Activated CD8-positive, alpha-beta memory T cell treated with anti-CD3 and anti-CD28 coated beads for 4 hours (primary cell): Measurements from ENCODE around the gene AKT3.

Source experiments
- DNase-seq, 2 donors: peaks; one replicate each; pipeline ENCODE4 v3.0.0-alpha.2; 2020; ENCODE audit warnings: low read depth in 2 of 2

Gene AKT3

DNA sequence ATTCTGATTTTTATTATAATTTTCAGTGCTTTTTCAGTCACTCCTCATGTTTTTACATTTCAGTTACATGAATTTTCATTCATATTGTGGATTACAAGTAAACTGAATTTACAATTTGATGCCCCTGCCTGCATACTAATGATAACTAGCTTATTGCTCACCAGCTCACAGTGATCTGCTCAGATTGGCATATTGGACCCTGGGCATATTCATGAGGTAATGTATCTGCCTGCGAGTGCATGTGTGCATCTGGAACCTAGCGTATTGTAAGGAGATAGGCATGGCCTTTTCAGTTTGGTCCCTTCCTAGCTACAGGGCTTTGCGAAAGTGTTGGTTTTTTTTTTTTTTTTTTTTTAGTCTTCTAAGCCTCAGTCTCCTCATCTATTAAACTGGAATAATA is 380.5 kb downstream of the AKT3 start:
- DNase-seq, result no peak

DNA sequence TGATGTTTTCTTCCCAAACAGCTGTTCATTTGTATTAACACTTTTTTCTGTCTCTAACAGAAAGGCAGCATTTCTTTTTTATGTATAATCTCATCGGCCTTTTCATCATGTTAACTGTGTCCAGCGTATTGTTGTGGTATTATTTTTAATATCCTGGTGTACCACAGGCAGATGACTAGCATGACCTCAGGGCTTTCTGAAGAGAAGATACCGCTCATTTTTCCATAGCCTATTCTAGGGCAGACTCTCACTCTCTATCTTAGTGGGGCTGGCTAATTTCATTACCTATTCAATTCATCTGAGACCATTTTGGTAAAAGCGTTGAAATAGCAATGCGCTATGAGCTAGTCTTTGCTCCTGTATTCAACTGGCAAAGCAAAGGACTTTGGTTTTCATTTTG is 384.3 kb downstream of the AKT3 start:
- DNase-seq, result no peak

DNA sequence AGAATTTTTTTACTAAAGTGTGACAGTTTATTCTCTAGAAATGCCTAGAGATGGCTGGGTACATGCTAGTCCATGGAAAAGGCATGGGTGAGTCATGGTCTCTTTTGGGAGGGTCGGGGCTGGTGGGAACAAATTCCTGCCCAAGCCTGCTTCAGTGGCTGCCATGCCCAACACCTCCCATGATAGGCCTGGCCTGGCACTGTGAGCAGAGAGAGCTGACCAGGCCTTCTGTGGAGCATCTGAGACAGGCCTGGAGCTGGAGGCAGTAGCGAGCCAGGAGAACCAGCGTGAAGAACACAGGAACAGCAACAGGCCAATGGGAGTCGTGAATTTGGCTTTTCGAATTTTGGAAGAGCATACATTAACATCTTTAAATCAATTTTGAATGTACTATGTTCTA is 385.0 kb downstream of the AKT3 start:
- no peak for DNase-seq

DNA sequence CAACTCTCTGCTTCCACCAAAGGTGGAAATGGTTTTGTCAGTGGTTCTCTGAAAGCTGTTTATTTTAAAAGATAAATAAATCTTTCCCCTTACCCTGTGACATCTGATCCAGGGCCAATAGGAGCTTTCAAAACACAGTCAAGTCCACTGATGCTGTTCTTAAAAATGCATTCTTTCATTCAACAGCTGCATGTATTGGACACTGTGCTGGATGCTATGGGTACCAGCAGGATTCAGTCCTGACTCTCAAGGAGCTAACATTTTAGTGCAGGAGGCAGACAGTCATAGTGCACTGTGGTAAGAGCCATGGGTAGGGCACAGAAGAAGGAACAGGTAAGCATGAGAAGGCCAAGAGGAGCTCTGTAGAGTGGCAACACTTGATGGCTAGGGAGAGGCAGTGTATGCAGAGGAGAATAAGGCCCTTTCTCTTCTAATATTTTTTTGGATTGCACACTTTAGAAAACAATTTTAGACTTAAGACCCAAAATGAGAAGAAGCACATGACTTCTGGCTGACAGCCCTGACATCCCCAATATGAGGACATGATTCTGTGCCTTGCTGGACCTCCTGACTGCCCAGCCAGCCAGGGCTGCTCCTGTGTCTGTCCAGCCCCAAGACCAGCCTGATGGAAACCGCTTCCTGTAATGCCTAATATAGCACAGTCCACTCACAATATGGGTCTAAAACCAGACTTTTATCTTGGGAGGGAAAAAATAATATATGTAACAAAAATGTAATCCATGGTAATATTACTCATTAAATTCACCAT is 386.9 kb downstream of the AKT3 start:
- DNase-seq, result no peak

DNA sequence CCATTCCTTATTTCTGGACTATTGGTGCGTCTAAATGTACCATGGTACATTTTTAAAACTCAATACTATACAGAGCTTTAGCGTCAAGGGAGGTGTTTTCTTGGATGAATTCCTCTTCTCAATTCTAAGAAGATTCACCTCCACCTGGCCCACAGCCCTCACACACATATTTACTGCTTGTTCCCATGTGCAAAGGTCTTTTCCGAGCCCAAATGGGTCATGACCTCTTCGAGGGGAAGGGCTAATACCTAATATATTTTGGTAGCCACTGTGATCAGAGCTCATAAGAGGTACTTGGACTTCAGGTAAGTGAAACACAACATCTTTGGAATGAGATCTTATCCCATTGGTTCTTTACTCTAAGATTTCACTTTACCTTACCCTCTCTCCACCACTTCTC is 388.3 kb downstream of the AKT3 start:
- DNase-seq, result no peak

DNA sequence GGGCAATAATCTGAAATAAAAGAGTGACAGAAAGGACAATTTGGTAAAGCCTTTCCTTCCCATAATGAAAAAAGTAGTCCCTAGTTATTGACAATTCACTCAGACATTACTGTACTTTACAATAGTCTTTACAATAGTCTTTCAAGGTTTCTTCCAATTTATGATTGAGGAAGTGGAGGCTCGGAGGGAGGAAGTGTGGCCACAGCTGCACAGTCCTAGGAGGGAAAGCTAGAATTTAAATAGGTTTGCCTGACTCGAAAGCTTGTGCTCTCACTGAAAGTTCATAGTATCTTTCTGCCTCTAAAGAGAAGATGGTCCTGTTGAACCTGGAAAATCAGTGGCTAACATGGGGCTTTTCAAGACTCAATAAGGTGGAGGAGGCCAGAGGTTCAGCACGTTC is 391.0 kb downstream of the AKT3 start:
- DNase-seq, result no peak

DNA sequence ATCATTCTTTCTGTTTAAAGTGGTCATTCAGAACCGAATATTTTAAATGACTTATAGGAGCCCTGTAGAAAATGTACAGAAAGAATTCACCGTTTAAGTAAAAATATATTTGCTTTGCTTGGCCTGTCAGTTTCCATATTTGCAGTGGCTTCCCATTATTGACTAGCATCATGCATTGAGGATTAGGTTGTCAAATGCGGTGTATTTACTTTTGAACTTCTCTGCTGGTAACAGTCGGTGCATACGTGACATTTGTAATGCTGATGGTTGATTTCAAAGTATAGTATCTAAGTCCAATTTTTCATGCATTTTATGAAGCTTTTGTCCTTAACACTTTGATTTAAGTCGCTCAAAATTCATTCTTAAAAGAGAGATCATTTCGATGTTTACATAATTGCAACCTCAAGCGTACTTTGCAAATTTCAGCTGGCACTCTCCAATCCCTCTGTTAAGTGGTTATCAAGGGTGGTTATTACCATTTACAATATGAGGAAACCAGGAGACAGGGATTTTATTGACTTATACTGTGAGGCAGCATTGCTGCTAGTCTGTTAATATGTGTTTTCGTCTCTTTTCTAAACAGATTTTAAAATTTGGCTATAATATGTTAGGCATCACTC is 392.6 kb downstream of the AKT3 start:
- DNase-seq, result no peak

DNA sequence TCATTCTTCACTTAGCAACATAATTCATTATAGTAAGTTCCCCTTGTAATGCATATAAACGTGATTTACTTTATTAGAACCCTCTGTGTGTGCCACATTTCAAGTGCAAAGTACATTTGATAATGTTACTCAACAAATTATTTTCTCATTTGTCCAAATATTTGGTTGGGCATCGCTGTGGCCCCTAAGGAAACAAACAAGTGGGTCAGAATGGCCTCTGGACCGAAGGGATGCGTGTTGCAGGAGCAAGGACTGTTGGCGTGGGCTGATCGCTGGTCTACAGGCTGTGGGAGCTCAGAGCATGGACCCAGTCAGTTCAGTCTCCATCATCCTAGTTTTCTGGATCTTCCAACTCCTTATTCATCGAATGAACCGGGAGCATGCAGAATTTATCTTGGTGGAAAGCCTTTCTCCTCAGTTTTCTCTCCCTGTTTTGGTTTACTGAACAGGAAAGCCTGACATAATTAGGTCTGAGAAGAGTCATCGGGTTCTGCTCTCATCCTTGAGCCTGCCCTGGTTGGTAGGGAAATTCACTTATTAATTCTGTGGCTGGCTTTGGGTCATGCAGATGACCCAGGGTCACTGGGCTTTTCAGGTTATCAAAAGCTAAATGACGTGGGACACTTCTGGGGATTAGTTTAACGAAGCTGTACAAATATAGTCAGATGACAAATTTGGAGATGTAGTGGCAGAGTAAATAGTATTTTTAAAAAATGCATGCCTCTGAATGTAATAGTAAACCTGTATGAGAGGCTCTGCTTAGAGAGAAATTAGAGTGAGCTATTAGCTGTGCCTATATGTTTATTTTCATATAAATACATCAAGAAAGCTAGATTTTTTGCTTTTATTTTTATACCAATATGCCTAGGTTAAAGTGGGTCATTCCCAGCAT is 394.0 kb downstream of the AKT3 start:
- no peak for DNase-seq

DNA sequence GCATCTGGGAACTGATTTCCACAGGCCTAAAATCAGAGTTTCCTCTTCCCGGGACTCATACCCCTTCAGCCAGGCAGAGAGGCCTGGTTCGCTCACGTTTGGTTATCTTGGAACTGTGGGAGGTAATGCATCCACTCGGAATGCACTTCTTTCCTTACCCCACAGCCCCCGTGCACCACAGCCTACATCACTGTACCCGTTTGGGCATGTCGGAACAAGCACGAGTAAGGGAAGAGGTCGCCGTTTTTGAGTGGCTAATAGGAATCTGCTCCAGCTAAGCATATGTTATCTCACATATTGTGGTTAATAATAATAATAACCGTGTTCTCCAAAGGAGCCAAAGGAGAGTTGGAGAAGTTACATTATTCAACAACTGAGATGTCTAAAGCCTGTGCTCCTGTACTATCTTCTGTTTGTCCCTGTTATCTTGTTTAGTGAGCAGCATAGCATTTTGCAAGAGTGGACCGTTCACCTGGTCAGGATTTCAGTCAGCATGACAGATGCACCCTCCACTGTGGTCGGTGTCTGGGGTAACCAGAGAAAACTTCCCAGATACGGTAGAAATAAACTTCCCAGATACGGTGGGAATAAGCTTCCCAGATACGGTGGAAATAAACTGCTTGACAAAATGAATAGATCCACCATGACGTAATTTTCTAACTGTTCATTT is 395.6 kb downstream of the AKT3 start:
- DNase-seq, result no peak

DNA sequence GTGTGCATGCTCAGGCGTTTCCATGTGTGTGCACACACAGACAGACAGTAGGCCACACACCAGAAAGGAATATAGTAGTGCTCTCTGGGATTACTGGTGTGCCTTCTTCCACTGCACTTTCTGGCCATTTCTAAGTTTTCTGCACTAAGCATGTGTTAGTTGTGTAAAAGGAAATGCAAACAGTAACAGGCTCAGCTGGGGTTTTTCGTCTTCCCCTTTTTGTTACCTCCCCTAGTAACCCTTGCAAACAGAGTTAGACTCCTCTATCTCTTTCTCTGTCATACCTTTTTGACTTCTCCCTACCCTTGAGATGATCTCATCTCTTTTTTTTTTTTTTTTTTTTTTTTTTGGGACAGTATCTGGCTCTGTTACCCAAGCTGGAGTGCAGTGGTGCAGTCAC is 398.0 kb downstream of the AKT3 start:
- DNase-seq, result no peak

DNA sequence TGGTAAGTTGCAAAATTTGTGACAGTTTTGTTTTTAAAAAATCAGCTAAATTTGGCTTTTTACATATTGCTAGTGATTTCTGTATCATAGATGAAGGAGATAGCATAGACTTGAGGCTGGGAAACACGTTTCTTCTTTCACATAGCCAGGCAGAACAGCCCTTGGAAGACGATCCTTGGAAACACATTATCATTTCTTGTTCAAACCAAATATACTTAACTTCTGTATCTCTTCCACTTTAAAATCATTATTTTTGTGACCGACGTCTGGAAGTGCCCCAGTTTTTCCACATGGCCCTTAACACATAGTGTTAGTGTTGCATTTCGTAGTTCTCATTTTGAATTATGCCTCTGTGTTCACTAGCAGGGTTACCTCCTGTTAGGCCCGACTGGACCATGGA is 400.7 kb downstream of the AKT3 start:
- no peak for DNase-seq

DNA sequence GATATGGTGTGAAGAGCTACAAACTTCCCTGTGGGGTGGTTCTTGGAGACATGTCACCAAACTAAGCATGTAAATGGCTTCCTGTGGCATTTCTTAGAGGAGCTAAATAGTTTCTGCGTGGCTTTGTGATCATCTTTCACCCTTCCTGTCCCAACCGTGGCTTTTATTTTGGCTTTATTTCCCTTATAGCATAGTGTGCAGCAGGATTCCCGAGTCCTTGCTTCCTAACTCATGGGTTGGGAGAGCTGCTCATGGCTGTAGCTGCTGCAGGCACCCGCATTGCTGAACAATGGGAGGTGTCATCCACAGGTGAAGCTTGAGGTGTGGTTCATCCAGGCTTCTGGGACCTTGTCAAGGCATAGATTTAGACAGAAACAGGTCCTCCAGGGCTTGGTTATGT is 402.2 kb downstream of the AKT3 start:
- no peak for DNase-seq

DNA sequence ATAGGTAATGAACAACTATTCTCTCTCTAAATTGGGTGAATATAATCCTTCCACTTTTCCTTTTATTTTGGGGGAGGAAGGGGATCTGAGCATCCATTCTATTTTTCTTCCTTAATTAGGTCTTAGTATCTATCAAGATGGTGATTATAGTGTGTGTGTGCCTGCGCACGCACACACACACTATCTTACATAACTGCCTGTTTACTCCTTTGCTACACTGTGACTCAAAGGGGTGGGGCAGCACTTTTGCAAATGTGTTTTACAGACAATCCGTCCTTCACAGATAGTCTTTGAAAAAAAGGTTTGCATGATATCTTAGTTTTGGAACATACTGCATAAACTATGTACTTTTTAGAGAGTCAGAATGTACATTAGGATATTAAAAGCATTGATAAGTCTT is 402.7 kb downstream of the AKT3 start:
- DNase-seq, result no peak

DNA sequence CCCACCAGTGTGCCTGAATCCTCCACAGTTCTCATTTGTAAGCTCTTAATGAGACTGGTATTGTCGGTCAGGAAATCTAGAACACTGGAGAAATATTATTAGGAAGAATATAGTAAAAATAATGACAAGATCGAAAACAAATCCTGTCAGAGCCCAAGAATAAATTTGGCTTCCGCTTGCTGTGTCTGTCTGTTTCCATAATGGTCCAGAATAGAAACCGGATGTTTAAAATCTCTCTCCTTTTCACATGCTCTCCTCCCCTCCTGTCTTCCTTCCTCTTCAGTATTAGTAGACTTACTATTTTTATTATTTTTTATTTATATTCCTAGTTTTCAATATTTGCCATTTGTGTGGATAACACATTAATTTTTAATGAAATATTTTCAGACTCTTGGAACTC is 406.5 kb downstream of the AKT3 start:
- no peak for DNase-seq

DNA sequence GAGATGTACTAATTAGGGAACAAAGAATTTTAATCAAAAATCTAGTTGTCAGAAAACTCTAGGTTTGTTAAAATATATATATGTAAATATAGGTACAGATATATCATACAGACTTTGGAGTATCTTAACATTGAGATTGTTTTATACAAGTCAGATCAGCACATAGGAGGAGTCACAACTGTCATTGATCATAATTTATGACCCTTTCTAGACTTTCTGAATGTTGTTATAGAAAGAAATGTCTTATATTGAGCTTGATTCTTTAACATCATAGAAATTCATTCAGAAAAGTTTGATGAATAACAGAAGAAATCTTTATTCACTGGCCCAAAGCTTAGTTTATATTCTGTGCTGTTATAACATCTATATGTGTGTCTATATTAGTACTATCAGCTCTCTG is 408.4 kb downstream of the AKT3 start:
- DNase-seq, result no peak

DNA sequence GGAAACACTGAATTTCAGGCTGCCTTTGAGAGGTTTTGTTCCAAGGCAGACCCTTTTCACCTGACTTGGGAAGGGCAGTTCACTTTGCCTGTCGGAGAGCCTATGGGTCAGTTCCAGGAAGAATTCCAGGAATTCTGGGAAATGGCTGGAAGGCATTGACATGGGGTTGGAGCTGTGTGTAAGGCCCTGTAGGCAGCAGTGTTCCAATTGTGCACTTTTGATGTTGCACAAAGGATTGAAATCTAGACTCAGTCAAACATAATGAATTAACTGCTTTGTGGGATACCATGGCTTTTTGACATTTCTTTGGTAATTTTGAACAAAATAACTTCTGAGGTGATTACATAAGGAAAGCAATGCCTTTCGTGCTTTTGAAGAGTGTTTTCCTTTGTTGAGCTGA is 409.6 kb downstream of the AKT3 start:
- no peak for DNase-seq

DNA sequence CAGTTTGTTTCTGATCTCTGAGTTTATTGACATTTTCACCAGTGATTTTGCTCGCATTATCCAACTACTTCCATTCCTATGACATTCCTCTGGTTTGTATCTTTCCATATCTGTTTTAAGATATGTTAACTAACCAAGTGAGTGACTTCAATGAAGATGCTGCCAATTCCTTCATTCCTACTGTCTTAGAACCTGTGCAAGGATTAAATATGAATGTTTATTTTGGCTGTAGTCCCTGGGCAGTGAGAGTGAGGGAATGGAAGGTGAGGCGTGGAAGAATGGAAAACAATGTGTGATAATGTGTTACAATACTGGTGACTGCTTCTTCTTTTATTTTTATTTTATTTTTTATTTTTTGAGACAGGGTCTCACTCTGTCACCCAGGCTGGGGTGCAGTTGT is 411.2 kb downstream of the AKT3 start:
- DNase-seq, result no peak
